GM10248 (cell line): Measurements from ENCODE around the gene GTF2IRD1.
"Not testable (repeated sequence)": the region's sequence is repeated elsewhere in the genome, so short reads cannot be mapped to it uniquely, and the experiment has no call there.

Experiments used
- CTCF ChIA-PET: fragments of 300-600 bp; sonication (Branson Sonifier 250); formaldehyde crosslinking; extraction: SDS; loops from one replicate; lab custom pipeline; 2021; ENCODE audit warnings: antibody characterized with exemption; lab: Yijun Ruan, JAX
- POLR2A ChIA-PET: fragments of 350-650 bp; sonication (Branson Sonifier 250); formaldehyde crosslinking; extraction: SDS; loops from one replicate; lab custom pipeline; 2020; ENCODE audit warnings: antibody characterized with exemption; lab: Yijun Ruan, JAX
- DNase-seq: peaks from one replicate; pipeline ENCODE4 v3.0.0; 2012; ENCODE audit errors: extremely low spot score
- TF ChIP-seq, protein P1 (sequence below): IDR thresholded peaks from 2 replicates; pipeline ENCODE4 v1.5.1; 2012; ENCODE audit warnings: mild to moderate bottlenecking, low read depth; ENCODE audit errors: extremely low read depth, missing control alignments, control extremely low read depth

GTF2IRD1 gene

DNA sequence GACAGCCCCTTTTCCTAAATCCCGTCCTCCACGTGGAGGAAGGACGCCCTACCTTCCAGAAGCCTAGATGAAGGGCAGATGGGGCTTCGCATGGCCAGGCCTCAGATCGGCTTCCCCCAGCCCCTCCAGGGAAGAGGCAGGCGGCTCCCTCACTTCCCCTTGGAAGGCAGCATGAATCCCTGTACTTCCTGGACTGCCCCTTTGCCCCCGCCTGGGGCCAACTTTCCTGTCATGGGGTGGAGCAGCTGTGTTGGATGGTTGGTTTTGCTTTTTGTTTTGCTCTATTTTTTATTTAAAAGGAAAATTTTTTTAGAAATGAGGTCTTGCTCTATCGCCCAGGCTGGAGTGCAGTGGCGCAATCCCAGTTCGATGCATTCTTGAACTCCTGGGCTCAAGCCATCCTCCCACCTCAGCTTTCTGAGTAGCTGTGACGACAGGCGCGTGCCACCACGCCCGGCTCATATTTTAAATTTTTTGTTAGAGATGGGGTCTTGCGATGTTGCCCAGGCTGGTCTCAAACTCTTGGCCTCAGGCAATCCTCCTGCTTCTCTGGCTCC lies 27.2 kb downstream of the GTF2IRD1 start:
- CTCF ChIA-PET = no interaction called here
- TF ChIP-seq, protein P1, sequence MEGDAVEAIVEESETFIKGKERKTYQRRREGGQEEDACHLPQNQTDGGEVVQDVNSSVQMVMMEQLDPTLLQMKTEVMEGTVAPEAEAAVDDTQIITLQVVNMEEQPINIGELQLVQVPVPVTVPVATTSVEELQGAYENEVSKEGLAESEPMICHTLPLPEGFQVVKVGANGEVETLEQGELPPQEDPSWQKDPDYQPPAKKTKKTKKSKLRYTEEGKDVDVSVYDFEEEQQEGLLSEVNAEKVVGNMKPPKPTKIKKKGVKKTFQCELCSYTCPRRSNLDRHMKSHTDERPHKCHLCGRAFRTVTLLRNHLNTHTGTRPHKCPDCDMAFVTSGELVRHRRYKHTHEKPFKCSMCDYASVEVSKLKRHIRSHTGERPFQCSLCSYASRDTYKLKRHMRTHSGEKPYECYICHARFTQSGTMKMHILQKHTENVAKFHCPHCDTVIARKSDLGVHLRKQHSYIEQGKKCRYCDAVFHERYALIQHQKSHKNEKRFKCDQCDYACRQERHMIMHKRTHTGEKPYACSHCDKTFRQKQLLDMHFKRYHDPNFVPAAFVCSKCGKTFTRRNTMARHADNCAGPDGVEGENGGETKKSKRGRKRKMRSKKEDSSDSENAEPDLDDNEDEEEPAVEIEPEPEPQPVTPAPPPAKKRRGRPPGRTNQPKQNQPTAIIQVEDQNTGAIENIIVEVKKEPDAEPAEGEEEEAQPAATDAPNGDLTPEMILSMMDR = no peak
- POLR2A ChIA-PET = no interaction called here
- DNase-seq = no peak

DNA sequence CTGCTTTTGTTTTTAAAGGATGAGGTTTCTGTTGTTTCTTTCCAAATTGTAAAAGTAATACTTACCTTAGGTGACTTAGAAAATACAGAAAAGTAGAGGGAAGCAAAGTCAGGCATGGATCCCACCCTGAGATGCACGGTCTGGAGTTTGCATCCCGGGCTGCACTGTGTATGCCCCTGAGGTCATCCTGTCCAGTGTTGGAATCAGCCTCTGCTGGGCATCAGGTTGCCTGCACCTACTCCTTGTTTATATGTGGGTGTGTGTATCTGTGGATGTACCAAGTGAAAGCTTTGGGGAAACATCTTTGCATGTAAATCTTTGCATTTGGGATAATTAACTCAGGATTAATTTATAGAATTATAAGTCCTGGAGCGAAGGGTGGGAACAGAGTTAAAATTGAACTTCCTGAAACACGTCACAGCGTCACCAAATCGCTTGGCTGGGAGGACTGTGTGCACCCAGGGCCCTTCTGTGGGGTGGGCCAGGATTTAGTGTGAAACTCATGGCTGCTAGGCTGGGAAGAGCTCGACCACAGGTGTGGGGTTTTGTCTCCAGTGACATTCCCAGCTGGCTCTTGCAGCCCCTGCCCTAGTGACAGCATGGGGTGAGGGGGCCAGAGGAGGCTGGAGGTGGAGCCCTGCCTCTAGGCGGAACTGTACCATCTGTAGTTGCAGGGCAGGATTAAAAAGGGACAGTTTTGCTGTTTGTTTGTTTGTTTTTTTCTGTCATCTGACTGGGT lies 27.9 kb downstream of the GTF2IRD1 start:
- DNase-seq = no peak
- ChIA-PET POLR2A (no interaction called here), CTCF (no interaction called here)

DNA sequence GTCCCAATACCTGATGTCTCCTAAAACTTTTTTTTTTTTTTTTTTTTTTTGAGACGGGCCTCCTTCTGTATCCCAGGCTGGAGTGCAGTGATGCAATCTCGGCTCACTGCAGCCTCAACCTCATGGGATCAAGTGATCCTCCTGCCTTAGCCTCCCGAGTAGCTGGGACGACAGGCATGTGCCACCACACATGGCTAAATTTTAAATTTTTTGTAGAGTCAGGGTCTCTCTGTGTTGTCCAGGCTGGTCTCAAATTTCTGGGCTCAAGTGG lies 28.4 kb downstream of the GTF2IRD1 start:
- DNase-seq = no peak
- TF ChIP-seq, protein P1 = no peak
- ChIA-PET CTCF (no interaction called here), POLR2A (no interaction called here)

More for the DNA sequence above, 27.9 kb downstream of the GTF2IRD1 start:
- TF ChIP-seq, protein P1 = no peak

DNA sequence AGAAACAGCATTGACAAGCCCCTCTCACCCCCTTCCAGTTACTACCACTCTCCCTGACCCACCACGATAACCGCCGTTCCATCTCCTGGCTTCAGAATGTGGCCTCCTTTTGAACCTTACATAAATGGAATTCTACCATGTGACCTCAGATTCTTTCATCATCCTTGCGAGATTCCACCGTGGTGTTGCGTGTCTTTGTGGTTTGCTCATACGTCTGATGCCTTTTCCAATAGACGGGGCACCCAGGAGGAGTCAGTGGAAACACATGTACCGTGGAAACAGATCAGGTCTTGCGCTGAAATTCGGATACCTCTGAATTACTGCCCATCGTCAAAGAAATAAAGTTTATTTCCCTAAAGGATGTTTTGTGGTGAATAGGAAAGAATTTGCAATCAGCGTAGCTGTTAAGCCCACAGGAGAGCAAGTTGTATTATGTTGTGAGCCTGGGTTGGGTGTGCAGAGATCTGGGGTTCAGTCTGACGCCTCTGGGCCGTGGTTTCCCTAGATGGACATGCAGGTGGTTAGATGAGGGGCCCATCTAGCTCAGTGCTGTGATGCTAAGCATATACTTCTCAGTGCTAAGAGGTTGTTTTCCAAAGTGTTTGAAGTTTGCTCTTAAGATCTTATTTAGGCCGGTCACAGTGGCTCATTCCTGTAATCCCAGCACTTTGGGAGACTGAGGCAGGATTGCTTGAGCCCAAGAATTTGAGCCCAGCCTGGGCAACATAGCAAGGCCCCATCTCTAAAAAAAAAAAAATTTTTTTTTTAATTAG lies 29.1 kb downstream of the GTF2IRD1 start:
- CTCF ChIA-PET = interaction anchor here (1.4 kb wide), 1 partner anchor 32 kb away, joined by 4 read pairs; no protein-coding TSS in a partner anchor

DNA sequence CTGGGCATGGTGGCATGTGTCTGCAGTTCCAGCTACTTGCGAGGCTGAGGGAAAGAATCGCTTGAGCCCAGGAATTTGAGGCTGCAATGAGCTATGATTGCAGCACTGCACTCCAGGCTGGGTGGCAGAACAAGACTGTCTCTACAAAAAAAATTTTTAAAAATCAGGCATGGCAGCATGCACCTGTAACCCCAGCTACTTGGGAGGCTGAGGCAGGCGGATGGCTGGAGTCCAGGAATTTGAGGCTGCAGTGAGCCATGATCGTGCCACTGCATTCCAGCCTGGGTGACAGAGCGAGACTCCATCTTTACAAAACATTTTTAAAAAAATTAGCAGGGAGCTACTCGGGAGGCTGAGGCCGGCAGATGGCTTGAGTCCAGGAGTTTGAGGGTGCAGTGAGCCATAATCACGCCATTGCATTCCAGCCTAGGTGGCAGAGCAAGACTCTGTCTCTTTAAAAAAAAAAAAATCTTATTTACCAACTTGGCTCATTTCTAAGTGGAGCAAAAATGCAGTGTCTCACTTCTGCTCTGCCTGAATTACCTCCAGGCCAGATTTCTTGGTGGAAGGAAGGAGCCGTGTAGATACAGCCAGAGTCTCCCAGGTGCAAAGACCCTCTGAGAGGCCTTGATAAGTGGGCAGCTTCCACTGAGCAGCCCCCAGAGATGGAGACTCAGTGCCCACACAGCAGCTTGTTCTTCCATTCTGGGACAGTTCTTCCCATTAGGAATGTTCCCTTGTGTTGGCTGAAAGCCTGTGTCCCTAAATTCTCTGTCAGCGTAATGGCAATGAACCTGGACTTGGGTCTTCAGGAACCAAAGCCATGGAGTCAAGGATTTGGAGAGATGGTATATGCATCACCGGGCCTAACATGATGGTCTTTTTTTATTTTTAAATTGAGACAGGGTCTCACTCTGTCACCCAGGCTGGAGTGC lies 30.0 kb downstream of the GTF2IRD1 start:
- ChIA-PET CTCF (interaction anchor here (1.4 kb wide), 1 partner anchor 33 kb away, joined by 4 read pairs; no protein-coding TSS in a partner anchor), POLR2A (interaction anchor here (0.7 kb wide), 1 partner anchor 11 kb away, joined by 7 read pairs; no protein-coding TSS in a partner anchor)
- no peak for DNase-seq
- TF ChIP-seq, protein P1 = no peak

More for the DNA sequence above, 29.1 kb downstream of the GTF2IRD1 start:
- no peak for DNase-seq
- POLR2A ChIA-PET = no interaction called here
- TF ChIP-seq, protein P1 = no peak

DNA sequence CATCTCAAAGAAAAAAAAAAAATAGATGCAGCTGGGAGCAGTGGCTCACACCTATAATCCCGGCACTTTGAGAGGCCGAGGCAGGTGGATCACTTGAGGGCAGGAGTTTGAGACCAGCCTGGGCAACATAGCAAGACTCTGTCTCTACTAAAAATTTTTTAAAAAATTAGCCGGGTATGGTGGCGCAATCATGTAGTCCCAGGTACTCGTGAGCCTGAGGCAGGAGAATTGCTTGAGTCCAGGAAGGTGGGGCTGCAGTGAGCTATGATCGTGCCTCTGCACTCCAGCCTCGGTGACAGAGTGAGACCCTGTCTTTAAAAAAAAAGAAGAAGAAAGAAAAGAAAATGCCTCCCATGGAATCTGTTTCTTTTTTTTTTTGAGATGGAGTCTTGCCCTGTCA lies 31.9 kb downstream of the GTF2IRD1 start:
- TF ChIP-seq, protein P1 = no peak
- CTCF ChIA-PET = no interaction called here
- POLR2A ChIA-PET = no interaction called here
- DNase-seq = no peak

DNA sequence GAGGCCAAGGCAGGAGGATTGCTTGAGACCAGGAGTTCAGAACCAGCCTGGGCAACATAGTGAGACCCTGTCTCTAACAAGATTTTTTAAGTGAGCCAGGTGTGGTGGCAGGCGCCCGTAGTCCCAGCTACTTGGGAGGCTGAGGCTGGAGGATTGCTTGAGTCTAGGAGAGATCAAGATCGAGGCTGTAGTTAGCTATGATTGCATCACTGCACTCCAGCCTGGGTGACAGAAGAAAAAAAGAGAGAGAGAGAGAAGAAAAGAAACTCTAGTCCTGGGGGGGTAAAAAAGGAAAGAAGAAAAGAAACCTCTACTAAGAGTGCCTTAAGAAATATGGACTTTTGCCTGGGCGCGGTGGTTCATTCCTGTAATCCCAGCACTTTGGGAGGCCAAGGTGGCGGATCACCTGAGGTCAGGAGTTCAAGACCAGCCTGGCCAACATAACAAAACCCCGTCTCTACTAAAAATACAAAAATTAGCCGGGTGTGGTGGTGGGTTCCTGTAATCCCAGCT lies 34.9 kb downstream of the GTF2IRD1 start:
- POLR2A ChIA-PET, DNase-seq: not testable (repeated sequence)
- CTCF ChIA-PET = interaction anchor here (0.9 to 2.0 kb wide), 2 partner anchors 13 to 420 kb away, joined by 3 to 5 read pairs; no protein-coding TSS in a partner anchor
